ENCODE measurements around the gene TSHZ3.

- TF ChIP-seq POLR2A (IDR thresholded peaks at IDR 0.05) (no peak), EP300 (IDR thresholded peaks at IDR 0.05) (no peak), CTCF (IDR thresholded peaks at IDR 0.05) (no peak)
These were observed 72.4 kb downstream of the TSHZ3 start for GRCh38 chr19:31276831-31277230.

Measured in suprapubic skin (tissue), 3 donors.